ENCODE data around the gene LAMB4.

DNA sequence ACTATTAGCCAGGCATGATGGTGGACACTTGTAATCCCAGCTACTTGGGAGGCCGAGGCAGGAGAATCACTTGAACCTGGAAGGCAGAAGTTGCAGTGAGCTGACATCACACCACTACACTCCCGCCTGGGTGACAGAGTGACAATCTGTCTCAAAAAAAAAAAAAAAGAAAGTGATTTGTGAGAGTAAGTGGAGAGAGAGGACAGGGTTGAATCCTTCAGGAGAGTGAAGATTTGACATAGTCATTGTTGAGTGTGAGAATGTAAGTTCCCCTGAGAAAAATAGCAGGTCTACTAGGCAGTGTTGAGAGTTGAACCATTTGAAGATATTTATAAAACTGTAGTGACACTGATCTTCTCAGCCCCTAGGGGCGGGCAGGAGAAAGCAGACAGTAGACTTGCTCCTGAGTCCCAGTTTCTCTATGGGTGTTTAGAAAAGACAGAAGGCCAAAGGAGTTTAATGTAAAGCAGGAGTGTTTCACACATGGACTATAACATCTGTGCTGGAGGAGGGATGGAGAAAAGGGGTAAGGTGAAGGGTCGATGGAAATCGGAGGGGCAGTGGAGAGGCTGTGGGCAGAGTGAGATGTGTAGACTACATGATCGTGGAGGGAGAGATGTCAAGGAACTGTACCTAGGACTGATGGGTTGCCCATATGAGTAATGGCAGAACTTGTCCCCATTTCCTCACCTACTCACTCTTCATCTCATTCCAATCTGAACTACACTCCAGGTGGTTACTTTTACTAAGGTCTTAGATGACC lies 13.7 kb upstream of the LAMB4 start:
- TF ChIP-seq POLR2AphosphoS5 (IDR thresholded peaks at IDR 0.05) (no peak), CTCF (IDR thresholded peaks at IDR 0.05) (no peak)

All from prostate gland (tissue), 2 donors.